ENCODE results near the gene GUCA2A.

The GUCA2A gene

GRCh38 chr1:42140191-42140590, 24.4 kb downstream of the GUCA2A start:
- Histone ChIP-seq H3K36me3 (no peaks in the 10 kb centered on the region), H3K4me3 (ENCODE audit: low read depth in 1 of 2, low read length in 1 of 2) (no peak overlapping the region), H3K27me3 (peaks cover 14% of the 10 kb centered on the region), H3K9me3 (no peaks in the 10 kb centered on the region), H3K4me1 (ENCODE audit: control insufficient read depth in 1 of 2, insufficient read depth in 1 of 2, low read depth in 1 of 2, low read length in 1 of 2) (peaks cover 13 to 15% of the 10 kb centered on the region in 2 experiments), H3K27ac (no peak overlapping the region)
- TF ChIP-seq CTCF (IDR thresholded peaks at IDR 0.05) = no peak

GRCh38 chr1:42139444-42139843, 25.1 kb downstream of the GUCA2A start:
- peaks cover 18 to 19% of the 10 kb centered on the region in 2 experiments for H3K4me1 ChIP-seq (ENCODE audit: control insufficient read depth in 1 of 2, insufficient read depth in 1 of 2, low read depth in 1 of 2, low read length in 1 of 2)
- no peak overlapping the region for H3K27ac ChIP-seq
- H3K4me3 ChIP-seq (ENCODE audit: low read depth in 1 of 2, low read length in 1 of 2) = no peak overlapping the region
- no peaks in the 10 kb centered on the region for H3K36me3 ChIP-seq
- no peaks in the 10 kb centered on the region for H3K9me3 ChIP-seq
- peaks cover 7% of the 10 kb centered on the region for H3K27me3 ChIP-seq
- no peak for TF ChIP-seq CTCF (IDR thresholded peaks at IDR 0.05)

- H3K4me3 ChIP-seq (ENCODE audit: low read depth in 1 of 2, low read length in 1 of 2) = no peak overlapping the region
- TF ChIP-seq CTCF (IDR thresholded peaks at IDR 0.05) = no peak
- H3K9me3 ChIP-seq = no peaks in the 10 kb centered on the region
- peaks cover 18 to 19% of the 10 kb centered on the region in 2 experiments for H3K4me1 ChIP-seq (ENCODE audit: control insufficient read depth in 1 of 2, insufficient read depth in 1 of 2, low read depth in 1 of 2, low read length in 1 of 2)
- no peaks in the 10 kb centered on the region for H3K27me3 ChIP-seq
- no peaks in the 10 kb centered on the region for H3K36me3 ChIP-seq
- H3K27ac ChIP-seq = no peak overlapping the region
These were observed 26.0 kb downstream of the GUCA2A start for GRCh38 chr1:42138586-42138985.

GRCh38 chr1:42137766-42138165, 26.8 kb downstream of the GUCA2A start:
- Histone ChIP-seq H3K9me3 (no peaks in the 10 kb centered on the region), H3K36me3 (no peaks in the 10 kb centered on the region), H3K27me3 (no peaks in the 10 kb centered on the region), H3K4me1 (ENCODE audit: control insufficient read depth in 1 of 2, insufficient read depth in 1 of 2, low read depth in 1 of 2, low read length in 1 of 2) (peaks cover 18 to 19% of the 10 kb centered on the region in 2 experiments), H3K4me3 (ENCODE audit: low read depth in 1 of 2, low read length in 1 of 2) (no peak overlapping the region), H3K27ac (no peak overlapping the region)
- TF ChIP-seq CTCF (IDR thresholded peaks at IDR 0.05) = no peak

GRCh38 chr1:42136466-42136865, 28.1 kb downstream of the GUCA2A start:
- H3K4me1 ChIP-seq (ENCODE audit: control insufficient read depth in 1 of 2, insufficient read depth in 1 of 2, low read depth in 1 of 2, low read length in 1 of 2) = peaks cover 18 to 19% of the 10 kb centered on the region in 2 experiments
- no peaks in the 10 kb centered on the region for H3K36me3 ChIP-seq
- no peak overlapping the region for H3K4me3 ChIP-seq (ENCODE audit: low read depth in 1 of 2, low read length in 1 of 2)
- no peak for TF ChIP-seq CTCF (IDR thresholded peaks at IDR 0.05)
- H3K27me3 ChIP-seq = no peaks in the 10 kb centered on the region
- no peaks in the 10 kb centered on the region for H3K9me3 ChIP-seq
- no peak overlapping the region for H3K27ac ChIP-seq

- H3K27ac ChIP-seq = no peak overlapping the region
- H3K36me3 ChIP-seq = no peaks in the 10 kb centered on the region
- H3K9me3 ChIP-seq = no peaks in the 10 kb centered on the region
- H3K4me3 ChIP-seq (ENCODE audit: low read depth in 1 of 2, low read length in 1 of 2) = no peak overlapping the region
- no peak for TF ChIP-seq CTCF (IDR thresholded peaks at IDR 0.05)
- H3K27me3 ChIP-seq = no peaks in the 10 kb centered on the region
- H3K4me1 ChIP-seq (ENCODE audit: control insufficient read depth in 1 of 2, insufficient read depth in 1 of 2, low read depth in 1 of 2, low read length in 1 of 2) = peaks cover 18 to 19% of the 10 kb centered on the region in 2 experiments
These were observed 29.1 kb downstream of the GUCA2A start for GRCh38 chr1:42135426-42135825.
